ENCODE data around the gene LRRC8D.

The LRRC8D gene

GRCh38 chr1:89939059-89939570, 118.3 kb downstream of the LRRC8D start:
- no peak for ATAC-seq
- TF ChIP-seq ISL1 (CRISPR knock-in tag; IDR thresholded peaks at IDR 0.05), result no peak
- no peak for TF ChIP-seq RARB (CRISPR knock-in tag; IDR thresholded peaks at IDR 0.05)
- TF ChIP-seq ZFP3 (CRISPR knock-in tag; IDR thresholded peaks at IDR 0.05), result no peak
- no peak for TF ChIP-seq PATZ1 (CRISPR knock-in tag; IDR thresholded peaks at IDR 0.05; ENCODE audit: borderline replicate concordance)
- no peak for TF ChIP-seq SNAI2 (CRISPR knock-in tag; IDR thresholded peaks at IDR 0.05)
- TF ChIP-seq ZNF565 (CRISPR knock-in tag; conservative IDR thresholded peaks at IDR 0.05; ENCODE audit: low read depth), result no peak
- TF ChIP-seq ARNTL (CRISPR knock-in tag; IDR thresholded peaks at IDR 0.05; ENCODE audit: borderline replicate concordance, low read depth), result no peak
- no peak for TF ChIP-seq CSDC2 (CRISPR knock-in tag; IDR thresholded peaks at IDR 0.05)
- no peak for TF ChIP-seq ZFP30 (CRISPR knock-in tag; IDR thresholded peaks at IDR 0.05)
- no peak for TF ChIP-seq PPARA (CRISPR knock-in tag; IDR thresholded peaks at IDR 0.05; ENCODE audit: borderline replicate concordance)
- no peak for TF ChIP-seq CSRNP3 (CRISPR knock-in tag; IDR thresholded peaks at IDR 0.05)
- no peak for TF ChIP-seq OSR1 (CRISPR knock-in tag; IDR thresholded peaks at IDR 0.05)
- no peak for TF ChIP-seq ZNF70 (CRISPR knock-in tag; IDR thresholded peaks at IDR 0.05)
- no peak for TF ChIP-seq ZC3H10 (CRISPR knock-in tag; IDR thresholded peaks at IDR 0.05)
- no peak for TF ChIP-seq ESRRG (CRISPR knock-in tag; IDR thresholded peaks at IDR 0.05)
- TF ChIP-seq ZNF8 (CRISPR knock-in tag; IDR thresholded peaks at IDR 0.05), result no peak
- no peak for TF ChIP-seq BACH2 (CRISPR knock-in tag; IDR thresholded peaks at IDR 0.05; ENCODE audit: borderline replicate concordance)

GRCh38 chr1:89939693-89940438, 119.0 kb downstream of the LRRC8D start:
- TF ChIP-seq CSRNP3 (CRISPR knock-in tag; IDR thresholded peaks at IDR 0.05), result no peak
- ATAC-seq, result no peak

GRCh38 chr1:89941110-89941766, 120.4 kb downstream of the LRRC8D start:
- no peak for ATAC-seq
- TF ChIP-seq ZNF565 (CRISPR knock-in tag; conservative IDR thresholded peaks at IDR 0.05; ENCODE audit: low read depth), result no peak
- no peak for TF ChIP-seq GLIS3 (CRISPR knock-in tag; IDR thresholded peaks at IDR 0.05)
- TF ChIP-seq OSR1 (CRISPR knock-in tag; IDR thresholded peaks at IDR 0.05), result no peak
- no peak for TF ChIP-seq ZFP30 (CRISPR knock-in tag; IDR thresholded peaks at IDR 0.05)
- TF ChIP-seq BACH2 (CRISPR knock-in tag; IDR thresholded peaks at IDR 0.05; ENCODE audit: borderline replicate concordance), result no peak
- TF ChIP-seq RARB (CRISPR knock-in tag; IDR thresholded peaks at IDR 0.05), result no peak
- no peak for TF ChIP-seq CREB5 (CRISPR knock-in tag; IDR thresholded peaks at IDR 0.05; ENCODE audit: low read depth)
- TF ChIP-seq TCF4 (CRISPR knock-in tag; IDR thresholded peaks at IDR 0.05; ENCODE audit: borderline replicate concordance), result no peak
- TF ChIP-seq TSHZ2 (CRISPR knock-in tag; IDR thresholded peaks at IDR 0.05), result no peak
- TF ChIP-seq ZFP3 (CRISPR knock-in tag; IDR thresholded peaks at IDR 0.05), result no peak
- TF ChIP-seq TOX (CRISPR knock-in tag; IDR thresholded peaks at IDR 0.05; ENCODE audit: borderline replicate concordance), result no peak
- TF ChIP-seq CSRNP3 (CRISPR knock-in tag; IDR thresholded peaks at IDR 0.05), result no peak
- TF ChIP-seq PPARA (CRISPR knock-in tag; IDR thresholded peaks at IDR 0.05; ENCODE audit: borderline replicate concordance), result no peak
- TF ChIP-seq ZNF70 (CRISPR knock-in tag; IDR thresholded peaks at IDR 0.05), result no peak
- no peak for TF ChIP-seq SNAI2 (CRISPR knock-in tag; IDR thresholded peaks at IDR 0.05)
- TF ChIP-seq POU6F1 (CRISPR knock-in tag; IDR thresholded peaks at IDR 0.05; ENCODE audit: borderline replicate concordance, low read depth), result no peak
- no peak for TF ChIP-seq ISL1 (CRISPR knock-in tag; IDR thresholded peaks at IDR 0.05)

Data from SK-N-SH treated with all-trans-retinoic acid at 6 μM for 48 hours (cell line).